Muscle layer of duodenum (tissue), 2 donors: ENCODE measurements around the gene HYCC1.
A peak's percentile ranks its signal among the peaks of the same experiment; 100 is the strongest.

Experiments used
- H3K27ac ChIP-seq: one replicate; pipeline ENCODE4 v1.7.0; 2013; ENCODE audit warnings: mild to moderate bottlenecking, low read length
- H3K27me3 ChIP-seq: one replicate; pipeline ENCODE4 v1.7.0; 2013; ENCODE audit warnings: low read depth, mild to moderate bottlenecking, control low read depth, low read length
- H3K36me3 ChIP-seq, 2 donors: one replicate each; pipeline ENCODE4 v1.7.0; 2013; ENCODE audit warnings: low read length in 2 of 2, control low read depth in 1 of 2, mild to moderate bottlenecking in 1 of 2; ENCODE audit not compliant: insufficient read depth in 2 of 2, control insufficient read depth in 1 of 2
- H3K4me1 ChIP-seq, 2 donors: one replicate each; pipeline ENCODE4 v1.7.0; 2013; ENCODE audit warnings: low read length in 2 of 2, mild to moderate bottlenecking in 2 of 2, control low read depth in 1 of 2, moderate library complexity in 1 of 2; ENCODE audit not compliant: insufficient read depth in 2 of 2, control insufficient read depth in 1 of 2
- H3K4me3 ChIP-seq, 2 donors: one replicate each; pipeline ENCODE4 v1.7.0; 2013; ENCODE audit warnings: low read length in 2 of 2, low read depth in 1 of 2, mild to moderate bottlenecking in 1 of 2
- H3K9me3 ChIP-seq, 2 donors: one replicate each; pipeline ENCODE4 v1.7.0; 2013; ENCODE audit warnings: low read length in 2 of 2, control low read depth in 1 of 2, mild to moderate bottlenecking in 1 of 2; ENCODE audit not compliant: control insufficient read depth in 1 of 2
- donor health status: healthy.

The HYCC1 gene

DNA sequence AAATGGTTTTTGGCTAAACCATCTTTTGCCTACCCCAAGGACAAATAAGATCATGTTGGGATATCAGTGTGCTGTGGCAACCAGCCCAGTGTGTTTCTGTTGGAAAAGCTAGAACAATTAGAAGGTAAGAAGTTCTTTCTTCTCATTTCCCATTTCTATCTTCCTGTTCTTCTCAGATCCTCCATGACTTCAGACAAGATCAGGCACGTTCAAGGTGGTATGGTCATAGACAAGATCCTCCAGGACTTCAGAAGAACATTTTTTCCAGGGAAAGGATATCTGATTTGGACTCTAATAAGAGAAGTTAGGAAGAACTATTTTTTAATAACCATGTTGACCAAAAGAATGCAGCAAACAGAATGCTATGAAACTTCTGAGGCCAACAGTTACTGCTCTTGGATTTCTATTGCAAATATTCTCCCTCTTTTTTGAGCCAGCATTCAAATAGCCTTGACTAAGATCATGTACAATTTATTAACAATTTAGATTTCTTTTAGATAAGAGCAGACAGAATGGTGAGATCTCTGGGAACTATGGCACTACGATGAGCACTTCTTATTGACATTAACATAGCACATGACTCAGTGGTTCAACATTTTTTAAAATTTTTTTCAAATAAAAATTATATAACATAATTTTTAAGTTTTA lies 15.9 kb downstream of the HYCC1 start:
- H3K27me3 ChIP-seq: no peaks in the 10 kb centered on the region
- no peak overlapping the region for H3K27ac ChIP-seq
- H3K9me3 ChIP-seq: no peaks in the 10 kb centered on the region
- H3K36me3 ChIP-seq: no peaks in the 10 kb centered on the region
- no peaks in the 10 kb centered on the region for H3K4me1 ChIP-seq
- no peak overlapping the region for H3K4me3 ChIP-seq

DNA sequence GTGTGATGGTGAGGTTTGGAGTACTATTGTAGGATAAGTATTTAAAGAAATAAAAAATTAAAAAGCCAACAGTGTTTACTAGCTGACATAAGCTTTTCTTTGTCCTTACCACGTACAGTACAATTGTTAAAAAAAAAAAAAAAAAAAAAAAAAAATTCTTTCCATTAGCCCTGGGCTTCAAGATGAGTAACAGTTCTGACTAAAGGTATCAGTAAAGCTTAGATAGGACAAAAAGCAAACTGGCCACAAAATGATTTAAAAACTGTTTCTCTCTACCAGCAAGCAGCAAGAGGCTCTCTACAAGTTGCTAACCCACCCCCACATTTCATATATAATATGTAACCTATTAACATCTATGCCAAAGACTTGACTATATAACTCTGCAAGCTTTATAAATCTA lies 17.5 kb downstream of the HYCC1 start:
- H3K4me1 ChIP-seq: no peaks in the 10 kb centered on the region
- H3K36me3 ChIP-seq: no peaks in the 10 kb centered on the region
- H3K27me3 ChIP-seq: no peaks in the 10 kb centered on the region
- no peak overlapping the region for H3K4me3 ChIP-seq
- no peaks in the 10 kb centered on the region for H3K9me3 ChIP-seq
- H3K27ac ChIP-seq: no peak overlapping the region

DNA sequence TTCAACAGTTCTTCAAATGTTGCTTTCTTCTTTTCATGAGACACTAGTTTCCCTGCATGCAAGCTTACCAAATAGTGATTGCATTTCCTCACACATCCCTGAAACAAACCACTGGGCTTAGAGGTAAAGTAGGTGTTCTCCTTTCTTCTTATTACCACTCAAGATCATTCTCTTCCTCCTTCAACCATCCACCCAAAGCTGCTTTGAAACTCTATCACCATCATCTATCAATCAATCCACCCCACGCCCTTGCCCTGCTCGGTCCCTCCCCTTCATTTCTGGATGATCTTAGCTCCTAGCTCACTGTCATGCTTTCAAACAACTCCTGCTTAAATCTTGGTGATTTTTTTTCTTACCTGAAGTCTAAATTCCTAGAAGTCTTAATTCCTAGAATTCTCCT lies 18.9 kb downstream of the HYCC1 start:
- Histone ChIP-seq H3K4me3 (no peak overlapping the region), H3K4me1 (no peaks in the 10 kb centered on the region), H3K9me3 (no peaks in the 10 kb centered on the region), H3K27ac (no peak overlapping the region), H3K27me3 (no peaks in the 10 kb centered on the region), H3K36me3 (peaks cover 0 to 3% of the 10 kb centered on the region in 2 donors)

DNA sequence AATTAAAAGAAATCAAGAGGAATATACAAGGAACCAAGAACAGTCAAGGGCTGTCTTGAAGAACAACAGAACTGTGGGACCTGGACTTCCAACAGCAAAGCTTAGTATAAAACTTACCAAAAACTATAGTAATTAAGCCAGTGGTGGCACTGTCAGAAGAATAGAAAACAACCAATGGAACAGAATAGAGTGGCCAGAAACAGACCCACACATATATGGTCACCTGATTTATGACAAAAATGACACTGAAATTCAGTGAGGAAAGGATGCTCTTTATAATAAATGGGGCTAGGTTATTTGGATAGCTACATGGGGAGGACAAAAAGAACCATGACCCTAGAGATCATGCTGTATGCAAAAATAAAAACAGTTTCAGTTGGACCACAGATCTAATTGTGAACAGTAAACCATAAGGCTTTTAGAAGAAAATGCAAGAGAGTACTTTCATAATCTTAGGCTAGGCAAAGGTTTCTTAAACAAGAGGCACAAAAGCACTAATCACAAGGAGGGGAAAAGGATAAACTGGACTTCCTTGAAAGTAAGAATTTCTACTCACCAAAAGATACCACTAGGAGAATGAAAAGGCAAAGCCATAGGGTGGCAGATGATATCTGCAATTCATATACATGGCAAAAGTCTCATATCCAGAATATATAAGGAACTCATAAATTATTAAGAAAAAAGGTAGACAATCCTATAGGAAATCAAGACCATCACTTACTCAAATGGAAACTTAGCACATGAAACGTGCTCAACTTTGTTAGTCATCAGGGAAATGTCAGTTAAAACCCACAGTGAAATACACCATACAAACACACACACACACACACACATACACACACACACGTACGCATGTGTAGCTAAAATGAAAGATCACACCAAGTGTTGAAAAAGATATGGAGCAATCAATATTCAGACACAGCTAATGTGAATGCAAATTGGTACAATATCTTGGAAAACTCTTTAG lies 20.8 kb downstream of the HYCC1 start:
- no peak overlapping the region for H3K4me3 ChIP-seq
- H3K4me1 ChIP-seq: no peaks in the 10 kb centered on the region
- no peaks in the 10 kb centered on the region for H3K27me3 ChIP-seq
- H3K36me3 ChIP-seq: peaks cover 0 to 5% of the 10 kb centered on the region in 2 donors
- H3K27ac ChIP-seq: no peak overlapping the region
- no peaks in the 10 kb centered on the region for H3K9me3 ChIP-seq

DNA sequence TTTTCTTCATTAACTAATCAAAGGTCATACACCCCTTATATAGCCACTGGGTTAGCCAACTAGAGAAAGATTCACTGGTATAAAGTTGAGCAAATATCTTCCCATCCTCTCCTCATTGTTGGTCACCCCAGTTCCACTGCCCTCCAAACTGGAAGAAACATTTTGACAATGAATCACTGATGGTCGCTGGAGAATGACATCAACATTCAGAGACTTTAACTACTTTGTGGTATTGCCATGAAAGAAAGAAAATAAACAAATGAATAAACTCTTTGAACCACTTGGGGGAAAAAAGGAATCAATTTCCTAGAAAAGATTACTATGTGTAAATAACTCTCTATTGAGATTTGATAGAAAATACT lies 23.4 kb downstream of the HYCC1 start:
- no peak overlapping the region for H3K27ac ChIP-seq
- no peak overlapping the region for H3K4me3 ChIP-seq
- H3K9me3 ChIP-seq: no peaks in the 10 kb centered on the region
- H3K36me3 ChIP-seq: peaks cover 0 to 5% of the 10 kb centered on the region in 2 donors
- H3K4me1 ChIP-seq: no peaks in the 10 kb centered on the region
- no peaks in the 10 kb centered on the region for H3K27me3 ChIP-seq

DNA sequence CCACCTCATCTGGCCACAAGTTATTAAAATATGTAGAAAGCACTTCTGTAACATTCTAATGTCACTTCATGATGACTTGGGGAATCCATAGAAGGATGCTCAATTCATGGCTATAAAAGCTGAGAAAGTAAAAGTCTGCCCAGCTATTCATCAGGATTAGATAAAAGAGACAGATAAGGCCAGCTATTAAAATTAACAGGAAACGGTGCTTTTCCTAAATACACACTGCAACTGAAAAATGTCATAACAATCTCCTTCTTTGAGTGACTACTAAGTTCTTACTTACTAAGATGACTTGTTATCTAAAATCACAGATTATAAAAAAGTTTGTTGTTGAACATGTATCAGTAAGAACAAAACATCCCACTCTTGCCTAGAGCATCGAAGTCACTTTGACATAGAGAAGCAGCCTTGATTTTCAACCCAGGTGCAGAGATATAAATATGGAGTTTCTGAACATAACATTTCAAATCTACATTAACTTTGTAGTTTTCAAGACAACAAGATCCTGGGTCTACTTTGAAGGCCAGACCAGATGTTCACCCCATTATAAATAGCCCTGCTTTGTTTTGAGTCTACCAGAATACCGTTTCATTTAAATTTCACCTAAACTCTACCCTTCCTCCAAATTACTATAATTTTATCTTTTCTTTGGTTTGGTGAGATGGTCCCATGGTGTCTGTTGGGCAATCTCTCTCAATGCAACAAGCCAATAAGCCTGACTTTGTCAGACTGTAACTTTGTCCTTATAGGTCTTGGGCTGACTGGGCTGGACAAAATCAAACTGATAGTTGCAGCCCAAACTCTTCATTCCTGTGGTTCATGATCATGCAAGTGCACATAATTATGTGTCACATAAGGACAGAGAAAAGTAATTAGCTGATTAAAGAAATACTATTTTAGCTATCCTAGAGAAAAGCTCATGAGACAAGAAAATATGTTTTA lies 24.0 kb downstream of the HYCC1 start:
- peaks cover 0 to 5% of the 10 kb centered on the region in 2 donors for H3K36me3 ChIP-seq
- H3K4me1 ChIP-seq: no peaks in the 10 kb centered on the region
- H3K4me3 ChIP-seq: no peak overlapping the region
- no peak overlapping the region for H3K27ac ChIP-seq
- no peaks in the 10 kb centered on the region for H3K27me3 ChIP-seq
- no peaks in the 10 kb centered on the region for H3K9me3 ChIP-seq

DNA sequence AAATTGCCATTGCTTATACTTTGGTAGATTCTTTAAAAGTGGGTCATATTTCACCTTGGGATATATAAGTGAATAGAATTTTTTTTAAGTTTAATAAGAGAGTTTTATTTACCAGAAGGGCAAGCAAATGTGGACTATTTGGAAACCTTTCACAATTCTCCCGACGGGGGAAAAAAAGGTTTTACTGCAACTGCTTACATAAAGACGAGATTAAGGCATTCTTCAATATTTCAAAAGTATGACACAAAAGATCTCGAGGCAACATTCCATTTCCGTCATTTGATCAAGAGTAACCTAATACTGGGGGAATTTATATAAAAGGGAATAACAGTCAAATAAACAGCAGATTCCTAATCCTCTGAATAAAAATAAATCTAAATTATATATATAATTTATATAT lies 28.5 kb downstream of the HYCC1 start:
- H3K27me3 ChIP-seq: no peaks in the 10 kb centered on the region
- H3K9me3 ChIP-seq: no peaks in the 10 kb centered on the region
- no peak overlapping the region for H3K27ac ChIP-seq

DNA sequence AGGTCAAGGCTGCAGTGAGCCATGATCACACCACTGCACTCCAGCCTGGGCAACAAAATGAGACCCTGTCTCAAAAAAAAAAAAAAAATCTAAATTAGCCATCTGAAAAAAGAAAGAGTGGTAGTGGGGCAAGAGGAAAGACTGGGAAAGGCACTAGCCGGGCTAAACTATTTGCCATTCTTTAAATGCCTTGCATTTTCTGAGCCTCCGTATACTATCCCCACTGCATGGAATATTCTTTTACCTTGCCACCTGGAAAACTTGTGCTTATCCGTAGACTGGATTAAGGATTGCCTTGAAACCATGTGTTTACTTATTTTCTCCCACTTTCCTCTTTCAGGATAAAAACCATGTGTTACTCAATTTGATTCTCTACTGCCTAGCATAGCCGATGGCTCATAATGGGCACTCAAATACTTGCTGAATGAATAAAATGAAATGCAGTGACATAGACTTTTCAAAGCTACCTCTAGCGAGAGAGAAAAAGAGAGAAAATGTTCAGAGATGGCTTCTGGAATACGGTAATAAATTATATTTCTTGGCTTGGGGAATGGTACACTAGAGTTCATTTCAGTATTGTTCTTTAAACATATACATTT lies 30.6 kb downstream of the HYCC1 start:
- Histone ChIP-seq H3K36me3 (no peaks in the 10 kb centered on the region), H3K27me3 (no peaks in the 10 kb centered on the region), H3K27ac (no peak overlapping the region), H3K4me3 (no peak overlapping the region), H3K9me3 (no peaks in the 10 kb centered on the region), H3K4me1 (no peaks in the 10 kb centered on the region)

More for the DNA sequence above, 28.5 kb downstream of the HYCC1 start:
- no peaks in the 10 kb centered on the region for H3K4me1 ChIP-seq
- peaks cover 0 to 5% of the 10 kb centered on the region in 2 donors for H3K36me3 ChIP-seq
- H3K4me3 ChIP-seq: no peak overlapping the region

DNA sequence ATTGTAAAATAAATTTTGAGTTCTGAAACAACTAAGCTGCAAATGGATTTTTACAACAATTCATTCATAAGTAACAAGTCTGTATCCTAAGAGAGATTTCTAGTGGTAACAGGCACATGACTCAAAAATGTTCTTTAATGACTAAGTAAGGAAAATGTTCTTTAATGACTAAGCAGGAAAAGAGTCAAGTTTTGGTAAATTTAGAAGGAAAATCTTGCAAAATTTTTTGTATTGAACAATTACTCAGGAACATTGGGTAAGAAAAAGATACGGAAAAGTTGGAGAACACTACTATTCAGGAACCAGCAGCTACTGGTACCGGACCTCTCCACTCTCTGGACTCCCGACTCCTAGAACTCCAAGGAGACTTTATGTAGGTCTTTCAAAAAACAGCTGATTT lies 33.5 kb downstream of the HYCC1 start:
- peak overlapping the region; percentile 42 for H3K27ac ChIP-seq
- peaks cover 6 to 7% of the 10 kb centered on the region in 2 donors for H3K36me3 ChIP-seq
- no peak overlapping the region for H3K4me3 ChIP-seq
- H3K27me3 ChIP-seq: no peaks in the 10 kb centered on the region
- H3K4me1 ChIP-seq: no peaks in the 10 kb centered on the region
- H3K9me3 ChIP-seq: no peaks in the 10 kb centered on the region

DNA sequence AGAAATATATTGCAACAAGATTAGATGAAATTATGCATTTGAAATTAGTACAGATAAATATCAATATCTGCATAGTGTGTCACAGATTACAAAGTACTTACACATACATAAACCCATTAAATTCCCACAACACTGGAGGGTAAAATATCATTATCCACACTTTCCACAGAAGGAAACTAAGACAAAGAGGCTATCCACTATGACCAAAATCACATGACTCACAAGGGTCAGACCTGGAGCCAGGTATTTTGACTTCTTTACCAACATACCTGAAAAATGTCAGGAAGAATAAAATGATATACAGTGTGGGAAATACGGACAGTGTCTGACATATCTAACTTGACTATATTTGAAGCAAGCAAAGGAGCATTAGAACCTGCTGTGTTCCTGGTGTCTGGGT lies 34.1 kb downstream of the HYCC1 start:
- Histone ChIP-seq H3K27me3 (no peaks in the 10 kb centered on the region), H3K9me3 (no peaks in the 10 kb centered on the region), H3K4me3 (no peak overlapping the region), H3K36me3 (peaks cover 6 to 7% of the 10 kb centered on the region in 2 donors), H3K4me1 (no peaks in the 10 kb centered on the region), H3K27ac (peak overlapping the region; percentile 42)
